HepG2 (cell line): ENCODE results near the gene LLGL2. TPM values are rescaled to one million over a fixed set of nuclear protein-coding genes. Genes with fewer than 3 reads are reported as not detected.

ENCODE experiments used
- ARID4A ChIP-seq: sonication (generic); formaldehyde crosslinking; IDR thresholded peaks from 2 replicates; pipeline ENCODE4 v1.5.0; 2020; ENCODE audit warnings: mild to moderate bottlenecking, missing genetic modification reagents, borderline replicate concordance
- ATF1 ChIP-seq: IDR thresholded peaks from 2 replicates; pipeline ENCODE4 v1.6.1; 2016; ENCODE audit warnings: mild to moderate bottlenecking, control low read depth
- EP300 ChIP-seq, 3 experiments: sonication (generic) in 1 of 3; formaldehyde crosslinking in 1 of 3; IDR thresholded peaks; 2 replicates each; pipeline versions ENCODE4 v1.5.1 to v1.6.1; 2011 to 2020; ENCODE audit warnings: low read depth in 2 of 3, low read length in 2 of 3, borderline replicate concordance in 1 of 3, improper control_type of control experiment in 1 of 3, mild to moderate bottlenecking in 1 of 3, missing genetic modification reagents in 1 of 3, moderate library complexity in 1 of 3
- JDP2 ChIP-seq: sonication (generic); formaldehyde crosslinking; IDR thresholded peaks from 2 replicates; pipeline ENCODE4 v1.8.1; 2022; ENCODE audit warnings: missing genetic modification reagents, borderline replicate concordance
- JUND ChIP-seq: sonication (generic); formaldehyde crosslinking; IDR thresholded peaks from 2 replicates; pipeline ENCODE4 v1.8.0; 2022; ENCODE audit warnings: mild to moderate bottlenecking, missing genetic modification reagents
- RAD51 ChIP-seq: fragments of 450-650 bp; IDR thresholded peaks from 2 replicates; pipeline ENCODE4 v1.6.1; 2016; ENCODE audit warnings: borderline replicate concordance
- RXRA ChIP-seq: sonication (generic); formaldehyde crosslinking; IDR thresholded peaks from 2 replicates; pipeline ENCODE4 v1.5.1; 2020; ENCODE audit warnings: missing genetic modification reagents
- SMAD9 ChIP-seq: sonication (generic); formaldehyde crosslinking; IDR thresholded peaks from 2 replicates; pipeline ENCODE4 v1.5.1; 2020; ENCODE audit warnings: mild to moderate bottlenecking, missing genetic modification reagents
- TGIF2 ChIP-seq: IDR thresholded peaks from 2 replicates; pipeline ENCODE4 v1.6.1; 2016; ENCODE audit warnings: control low read depth, missing compliant biosample characterization
- UBTF ChIP-seq: sonication (generic); formaldehyde crosslinking; IDR thresholded peaks from 2 replicates; pipeline ENCODE4 v1.4.0; 2020; ENCODE audit warnings: mild to moderate bottlenecking, missing genetic modification reagents
- ZC3H4 ChIP-seq: sonication (generic); formaldehyde crosslinking; IDR thresholded peaks from 2 replicates; pipeline ENCODE4 v1.4.0; 2020; ENCODE audit warnings: missing genetic modification reagents, borderline replicate concordance
- ZNF225 ChIP-seq: sonication (generic); formaldehyde crosslinking; IDR thresholded peaks from 2 replicates; pipeline ENCODE4 v1.4.0; 2020; ENCODE audit warnings: mild to moderate bottlenecking, missing genetic modification reagents
- ZNF234 ChIP-seq: sonication (generic); formaldehyde crosslinking; conservative IDR thresholded peaks from 2 replicates; pipeline ENCODE4 v1.5.1; 2020; ENCODE audit warnings: mild to moderate bottlenecking, missing genetic modification reagents
- ZNF24 ChIP-seq: fragments of 450-650 bp; IDR thresholded peaks from 2 replicates; pipeline ENCODE4 v1.6.1; 2017; ENCODE audit warnings: antibody characterized with exemption, mild to moderate bottlenecking
- ZNF512B ChIP-seq: sonication (generic); formaldehyde crosslinking; IDR thresholded peaks from 2 replicates; pipeline ENCODE4 v1.5.1; 2020; ENCODE audit warnings: missing genetic modification reagents, mild to moderate bottlenecking, borderline replicate concordance
- ZNF788 ChIP-seq: sonication (generic); formaldehyde crosslinking; IDR thresholded peaks from 2 replicates; pipeline ENCODE4 v1.5.0; 2020; ENCODE audit warnings: mild to moderate bottlenecking, missing genetic modification reagents, borderline replicate concordance
- polyA plus RNA-seq, 8 experiments: library from polyadenylated mRNA; depleted of rRNA in 3 of 8; stranded (reverse) in 7 of 8; unstranded in 1 of 8; fragments of >200 nt; fragmentation: Illumina TruSeq in 4 of 8; extraction: Trizol in 4 of 8; gene quantifications; 2 replicates each; pipeline versions ENCODE4 v1.2.1 to v1.2.3, GENCODE V29; 2011 to 2016; ENCODE audit warnings: low read depth in 4 of 8, missing spikeins in 1 of 8, mixed read lengths in 1 of 8; ENCODE audit not compliant: insufficient read depth in 1 of 8
- total RNA-seq, 5 experiments: library from RNA; depleted of rRNA; stranded (reverse); fragments of >200 nt; fragmentation: Illumina TruSeq; extraction: Trizol; gene quantifications; 2 replicates each; pipeline ENCODE4 v1.2.3, GENCODE V29; 2016; ENCODE audit warnings: low read depth in 1 of 5

The LLGL2 gene
- total and polyA plus RNA-seq, 2 of the 13 experiments (the other 11 are each of a cell fraction or from before 2014, with no cell fraction given): 83.0 to 86.7 TPM

GRCh38 chr17:75524970-75525805 lies at the start of gene LLGL2 (continued):
- no peak for TF ChIP-seq ZNF512B (CRISPR knock-in tag)
- TF ChIP-seq TGIF2 (CRISPR knock-in tag): peak; percentile 44; the same call in 1 of the 2 replicates
- no peak for TF ChIP-seq ATF1 (CRISPR knock-in tag)
- no peak for TF ChIP-seq SMAD9
- TF ChIP-seq RXRA (CRISPR knock-in tag): peak; percentile 64
- TF ChIP-seq ZNF234 (CRISPR knock-in tag): peak; percentile 88; the same call in 1 of the 2 replicates
- TF ChIP-seq ARID4A (CRISPR knock-in tag): peak; percentile 91
- TF ChIP-seq JUND (CRISPR knock-in tag): no peak
- TF ChIP-seq JDP2 (CRISPR knock-in tag): no peak
- TF ChIP-seq ZNF24: no peak
- peak; percentile 90 for TF ChIP-seq UBTF (CRISPR knock-in tag)
- TF ChIP-seq RAD51: no peak
- TF ChIP-seq ZNF788 (CRISPR knock-in tag): 0 out of 2 replicates have a peak, but pooled peaks have one; percentile 13
- no peak for TF ChIP-seq ZC3H4 (CRISPR knock-in tag)
- no peak for TF ChIP-seq ZNF225 (CRISPR knock-in tag)
- TF ChIP-seq EP300 (IDR thresholded peaks at IDR 0.05; ENCODE audit: low read depth in 2 of 2, low read length in 2 of 2): peak in 1 of 2 experiments; percentile 32; a peak in 2 of 4 replicates
- peak; percentile 28; the same call in 1 of the 2 replicates for TF ChIP-seq EP300 (CRISPR knock-in tag; IDR thresholded peaks at IDR 0.05; ENCODE audit: borderline replicate concordance)
